HG02642 (cell line): Measurements from ENCODE around the gene ACE.

ENCODE experiments used
- ATAC-seq: cut with Tn5 transposase; IDR thresholded peaks from one replicate; pipeline ENCODE4 v1.9.1; 2021; ENCODE audit warnings: mild to moderate bottlenecking; ENCODE audit not compliant: unreplicated experiment, poor library complexity

ACE gene

DNA sequence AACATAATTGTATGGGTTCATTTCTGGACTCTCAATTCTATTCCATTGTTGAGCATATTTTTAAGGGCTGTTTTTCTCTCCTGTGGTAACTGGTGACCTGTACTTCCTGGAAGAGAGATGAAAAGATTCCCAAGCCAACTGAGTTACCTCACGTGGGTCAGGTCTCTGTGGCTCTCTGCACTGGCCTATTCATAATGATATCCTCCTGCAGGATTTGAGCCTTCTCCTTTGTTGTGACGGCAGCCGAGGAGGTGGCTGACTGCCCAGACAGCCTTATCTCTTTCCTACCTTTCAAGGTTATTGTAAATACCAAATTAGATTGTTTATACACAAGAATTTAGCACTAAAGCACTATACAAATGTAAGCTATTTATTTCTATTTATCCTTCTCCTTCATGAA, 2.7 kb upstream of the ACE start:
- no peak for ATAC-seq

DNA sequence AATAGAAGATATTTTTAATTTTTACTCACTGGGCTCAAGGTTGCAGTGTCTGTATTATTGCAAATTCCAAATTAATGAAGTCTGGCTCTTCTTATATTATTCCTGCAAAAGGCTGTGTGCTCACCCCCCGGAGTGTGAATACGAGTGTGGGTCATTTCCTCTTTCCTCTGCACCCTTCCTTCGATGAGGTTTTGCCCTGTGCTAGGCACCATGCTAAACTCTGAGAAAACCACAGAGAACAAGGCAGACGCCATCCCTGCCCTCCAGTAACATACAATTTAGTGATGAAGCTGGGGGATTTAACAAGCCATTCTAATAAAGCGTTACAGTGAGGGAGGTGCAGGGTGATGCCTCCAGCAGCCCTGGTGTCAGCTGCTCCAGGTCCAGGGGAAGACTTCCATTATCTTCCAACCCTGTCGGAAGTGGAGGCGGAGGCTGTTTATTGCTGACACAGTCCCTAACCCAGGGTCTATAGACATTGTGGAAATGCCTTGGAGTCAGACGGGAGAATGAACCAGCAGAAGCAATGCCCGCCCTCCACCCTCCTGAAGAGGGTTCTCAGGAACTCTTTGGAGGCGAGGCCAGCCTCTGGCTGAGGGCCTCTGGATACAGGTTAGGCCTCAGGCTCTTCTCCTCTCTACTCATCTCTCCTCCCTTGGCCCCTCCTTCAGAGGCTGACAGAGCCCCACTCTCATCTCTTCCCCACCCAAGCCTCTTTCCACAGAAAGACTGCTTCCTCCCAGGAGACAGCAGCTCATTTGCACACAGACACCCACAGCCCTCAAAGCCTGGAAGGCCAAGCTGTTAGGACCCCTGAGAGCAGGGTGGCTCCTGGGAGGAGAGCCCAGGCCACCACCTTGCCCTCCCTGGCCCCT, 2.0 kb upstream of the ACE start:
- no peak for ATAC-seq

DNA sequence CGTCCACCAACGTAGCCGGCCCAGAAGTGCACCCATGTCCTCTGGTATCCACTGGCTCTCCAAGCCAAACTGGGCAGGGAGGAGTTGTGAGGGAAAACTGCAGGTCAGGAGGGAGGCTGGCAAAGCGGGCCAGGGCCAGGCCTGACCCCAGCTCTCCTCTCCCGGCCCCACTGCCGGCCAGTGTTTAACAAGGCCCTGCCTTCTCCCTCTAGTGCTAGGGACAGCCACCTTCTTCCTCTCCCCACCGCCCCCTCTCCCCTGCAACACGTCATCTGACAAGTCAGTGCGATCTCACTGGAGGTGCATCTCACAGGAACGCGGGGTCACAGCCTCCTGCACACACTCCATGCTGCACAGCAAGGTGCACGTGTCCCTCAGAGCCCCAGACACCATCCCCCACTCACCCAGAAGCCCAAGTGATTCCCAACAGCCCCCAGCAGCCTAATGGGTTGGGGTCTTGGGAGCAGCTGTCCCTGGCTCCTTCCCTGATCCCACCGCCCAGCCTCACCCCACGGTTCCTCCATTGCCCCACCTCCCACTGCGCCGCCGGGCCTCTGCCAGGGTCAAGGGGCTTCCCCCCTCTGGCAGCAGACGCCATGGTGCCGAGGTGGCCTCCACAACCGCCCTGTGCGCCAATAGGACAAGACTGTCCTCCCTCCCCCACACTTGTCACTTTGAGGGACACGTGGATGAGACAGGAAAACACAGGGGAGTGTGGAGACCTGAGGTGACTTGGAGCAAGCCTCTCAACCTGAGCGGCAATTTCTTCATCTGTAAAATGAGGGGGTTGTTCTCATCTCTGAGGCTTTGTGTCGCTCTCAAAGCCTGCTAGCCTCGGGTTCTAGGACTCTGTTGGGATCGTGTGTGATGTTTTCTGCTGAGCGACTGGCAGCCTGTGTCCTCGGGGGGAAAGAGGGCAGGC, 1.1 kb upstream of the ACE start:
- ATAC-seq = no peak

DNA sequence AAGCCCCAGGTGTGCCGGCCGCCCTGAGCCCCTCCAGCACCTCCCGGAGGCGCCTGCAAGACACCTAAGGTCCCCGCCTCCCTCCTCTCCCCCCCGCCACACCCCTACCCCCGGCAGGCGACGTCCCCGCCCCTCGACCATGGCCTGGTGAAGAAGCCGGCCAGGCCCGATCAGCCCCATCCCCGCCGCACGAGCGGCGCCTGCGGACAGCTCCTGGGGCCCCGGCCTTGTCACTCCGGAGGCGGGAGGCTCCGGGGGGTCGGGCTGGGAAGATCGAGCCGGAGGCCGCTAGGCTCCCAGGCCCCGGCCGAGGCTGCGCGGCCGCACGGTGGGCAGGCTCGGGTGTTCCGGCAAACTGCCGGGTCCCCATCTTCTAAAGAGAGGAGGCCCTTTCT, 405 bp upstream of the ACE start:
- ATAC-seq = no peak

DNA sequence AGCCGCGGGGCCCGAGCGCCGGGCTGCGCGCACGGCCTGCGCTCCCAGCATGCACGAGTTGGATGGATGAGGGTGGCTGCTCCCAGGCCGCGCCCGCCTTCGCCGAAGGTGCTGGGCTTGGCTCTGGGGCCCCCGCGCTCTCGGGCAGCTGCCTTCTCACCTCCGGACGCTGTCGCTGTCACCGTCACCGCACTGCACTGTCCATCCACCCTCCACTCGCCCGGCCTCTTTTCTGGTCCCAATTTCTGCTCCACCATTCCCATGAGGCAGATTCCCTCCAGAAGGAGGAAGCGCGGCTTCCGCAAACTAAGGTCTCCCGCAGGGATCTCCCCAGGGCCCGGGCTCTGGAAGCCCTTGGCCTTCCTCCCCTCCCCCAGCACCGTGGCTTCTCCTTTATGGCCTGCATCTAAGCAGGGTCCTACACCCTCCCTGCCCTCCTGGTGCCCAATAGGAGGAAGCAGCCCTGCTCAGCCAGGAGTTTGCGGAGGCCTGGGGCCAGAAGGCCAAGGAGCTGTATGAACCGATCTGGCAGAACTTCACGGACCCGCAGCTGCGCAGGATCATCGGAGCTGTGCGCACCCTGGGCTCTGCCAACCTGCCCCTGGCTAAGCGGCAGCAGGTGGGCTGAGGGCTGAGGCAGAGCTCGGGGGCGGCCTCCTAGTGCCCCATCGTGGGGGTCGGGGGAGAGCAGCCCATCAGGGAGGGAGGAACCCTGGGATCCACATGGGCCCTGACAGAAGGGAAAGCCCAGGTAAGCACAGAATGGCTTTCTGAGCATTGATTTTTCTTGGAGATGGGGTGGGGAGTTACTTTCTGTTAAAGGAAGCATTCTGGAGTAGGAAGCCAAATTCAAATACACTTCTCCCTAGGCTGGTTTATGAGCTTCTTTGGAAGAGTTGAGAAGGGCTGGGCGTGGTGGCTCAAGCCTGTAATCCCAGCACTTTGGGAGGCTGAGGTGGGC, 899 bp downstream of the ACE start:
- no peak for ATAC-seq

DNA sequence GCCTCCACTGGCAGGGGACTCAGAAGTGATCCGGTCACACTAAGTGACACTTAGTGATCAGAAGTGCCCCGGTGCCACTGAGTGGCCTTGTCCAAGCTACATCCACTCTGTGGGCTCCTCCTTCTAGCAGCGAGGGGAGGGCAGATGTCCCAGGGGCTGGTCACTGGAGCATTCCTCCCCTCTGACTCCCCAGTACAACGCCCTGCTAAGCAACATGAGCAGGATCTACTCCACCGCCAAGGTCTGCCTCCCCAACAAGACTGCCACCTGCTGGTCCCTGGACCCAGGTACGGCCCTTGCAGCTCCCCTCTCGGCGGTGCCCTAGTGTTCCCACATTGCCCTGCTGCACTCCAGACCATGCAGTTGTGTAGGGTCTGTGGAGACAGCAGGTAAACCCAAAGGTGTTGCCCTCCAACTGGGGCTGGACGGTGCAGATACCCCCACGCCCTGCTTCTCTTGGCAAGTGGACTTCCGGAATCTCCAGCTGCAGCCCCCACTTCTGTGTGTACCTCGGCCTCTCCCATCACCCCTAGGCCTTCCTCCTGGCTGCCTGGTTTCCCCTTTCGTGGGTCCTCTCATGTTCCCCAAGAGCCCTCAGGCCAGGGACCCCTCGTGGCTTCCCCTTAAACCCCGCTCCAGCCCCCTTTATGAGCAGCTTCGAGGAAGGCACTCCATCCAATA, 2.1 kb downstream of the ACE start:
- ATAC-seq = peak; percentile 70

DNA sequence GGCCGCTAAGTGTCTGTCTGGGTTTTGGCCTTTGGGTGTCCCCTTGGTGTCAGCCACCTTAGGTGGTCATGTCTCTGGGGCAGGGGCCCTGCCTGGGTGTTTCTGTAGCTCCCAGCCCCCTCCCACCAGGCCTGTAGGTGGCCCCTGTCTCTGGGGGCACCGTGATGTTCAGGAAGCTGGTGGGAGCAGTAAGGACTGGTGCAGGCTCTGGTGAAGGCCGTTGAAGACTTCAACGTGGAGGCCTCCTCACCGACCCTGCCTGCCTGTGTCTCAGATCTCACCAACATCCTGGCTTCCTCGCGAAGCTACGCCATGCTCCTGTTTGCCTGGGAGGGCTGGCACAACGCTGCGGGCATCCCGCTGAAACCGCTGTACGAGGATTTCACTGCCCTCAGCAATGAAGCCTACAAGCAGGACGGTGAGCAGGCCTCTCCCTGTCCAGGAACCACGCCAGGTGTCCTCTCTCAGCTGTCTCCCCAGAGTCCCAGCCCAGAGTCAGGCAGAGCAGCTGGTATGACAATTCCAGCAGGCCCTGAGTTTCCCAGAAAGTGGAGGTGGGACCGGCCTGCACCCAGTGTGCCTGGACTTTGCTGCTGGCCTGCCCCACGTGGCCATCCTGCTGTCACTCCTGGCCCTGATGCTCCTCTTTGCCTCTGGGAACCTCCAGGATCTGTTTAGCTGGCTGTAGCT, 2.8 kb downstream of the ACE start:
- ATAC-seq = no peak

DNA sequence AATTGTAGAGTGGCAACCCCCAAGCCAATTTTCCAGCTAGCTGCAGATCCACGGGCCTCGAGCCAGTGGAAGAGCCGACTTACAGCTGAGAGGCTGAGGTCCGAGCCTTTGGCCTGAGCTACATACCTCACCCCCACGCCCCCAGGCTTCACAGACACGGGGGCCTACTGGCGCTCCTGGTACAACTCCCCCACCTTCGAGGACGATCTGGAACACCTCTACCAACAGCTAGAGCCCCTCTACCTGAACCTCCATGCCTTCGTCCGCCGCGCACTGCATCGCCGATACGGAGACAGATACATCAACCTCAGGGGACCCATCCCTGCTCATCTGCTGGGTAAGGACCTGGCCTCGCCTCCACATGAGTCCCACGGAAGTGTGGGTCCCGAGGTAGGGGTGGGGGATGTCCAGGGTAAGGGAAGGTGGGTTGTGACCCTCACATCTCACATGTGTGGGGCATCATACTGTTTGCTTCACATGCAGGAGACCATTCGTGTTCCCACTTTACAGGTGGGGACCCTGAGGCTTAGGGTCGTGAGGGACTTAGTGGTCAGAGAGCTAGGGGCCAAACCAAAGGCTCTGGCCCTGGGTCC, 3.4 kb downstream of the ACE start:
- no peak for ATAC-seq

DNA sequence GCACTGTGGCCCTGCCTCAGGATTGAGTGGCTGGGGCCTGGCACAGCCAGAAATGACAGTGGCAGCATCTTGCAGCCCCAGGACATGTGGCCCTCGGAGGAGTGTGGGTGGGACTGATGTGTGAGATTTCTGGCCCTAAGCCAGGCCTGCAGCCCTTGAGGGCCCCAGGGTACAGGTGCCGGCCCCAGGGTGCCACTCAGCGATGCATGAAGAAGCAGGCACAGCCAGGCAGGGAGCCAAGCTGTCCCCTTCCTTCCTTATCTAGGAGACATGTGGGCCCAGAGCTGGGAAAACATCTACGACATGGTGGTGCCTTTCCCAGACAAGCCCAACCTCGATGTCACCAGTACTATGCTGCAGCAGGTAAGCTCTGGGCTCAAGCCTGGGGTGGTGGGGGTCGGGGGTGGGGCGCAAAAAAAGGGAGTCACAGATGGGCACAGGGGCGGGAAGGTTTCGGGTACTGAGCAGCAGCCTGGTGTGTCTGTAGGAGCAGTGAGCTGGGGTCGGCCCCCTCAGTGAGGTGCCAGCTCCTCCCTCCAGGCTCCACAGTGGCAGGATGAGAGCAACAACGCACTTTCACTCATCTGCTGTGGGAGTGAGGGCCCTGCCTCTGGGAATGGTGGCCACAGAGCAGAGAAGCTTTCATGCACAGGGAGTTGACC, 4.1 kb downstream of the ACE start:
- no peak for ATAC-seq

DNA sequence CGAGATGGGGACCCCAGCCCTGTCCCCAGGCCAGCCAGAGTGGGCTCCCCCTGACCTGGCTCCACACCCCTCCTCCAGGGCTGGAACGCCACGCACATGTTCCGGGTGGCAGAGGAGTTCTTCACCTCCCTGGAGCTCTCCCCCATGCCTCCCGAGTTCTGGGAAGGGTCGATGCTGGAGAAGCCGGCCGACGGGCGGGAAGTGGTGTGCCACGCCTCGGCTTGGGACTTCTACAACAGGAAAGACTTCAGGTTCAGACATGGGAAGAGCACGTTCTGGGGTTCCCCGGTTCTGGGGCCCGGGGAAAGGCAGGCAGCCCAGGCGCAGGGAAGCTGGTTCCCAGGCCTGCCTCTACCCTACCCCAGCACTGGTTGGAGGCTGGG, 4.6 kb downstream of the ACE start:
- no peak for ATAC-seq

DNA sequence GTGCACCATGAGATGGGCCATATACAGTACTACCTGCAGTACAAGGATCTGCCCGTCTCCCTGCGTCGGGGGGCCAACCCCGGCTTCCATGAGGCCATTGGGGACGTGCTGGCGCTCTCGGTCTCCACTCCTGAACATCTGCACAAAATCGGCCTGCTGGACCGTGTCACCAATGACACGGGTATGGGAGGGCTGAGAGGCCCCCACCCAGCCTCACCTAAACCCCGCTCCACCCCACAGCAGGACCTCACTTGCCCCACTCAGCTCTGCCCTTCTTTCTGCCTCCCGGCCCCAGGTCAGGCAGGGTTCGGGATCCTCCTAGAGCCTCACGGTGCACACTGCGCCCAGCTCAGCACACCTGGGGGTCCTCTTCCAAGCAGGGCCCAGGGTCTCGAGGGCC, 5.6 kb downstream of the ACE start:
- no peak for ATAC-seq

DNA sequence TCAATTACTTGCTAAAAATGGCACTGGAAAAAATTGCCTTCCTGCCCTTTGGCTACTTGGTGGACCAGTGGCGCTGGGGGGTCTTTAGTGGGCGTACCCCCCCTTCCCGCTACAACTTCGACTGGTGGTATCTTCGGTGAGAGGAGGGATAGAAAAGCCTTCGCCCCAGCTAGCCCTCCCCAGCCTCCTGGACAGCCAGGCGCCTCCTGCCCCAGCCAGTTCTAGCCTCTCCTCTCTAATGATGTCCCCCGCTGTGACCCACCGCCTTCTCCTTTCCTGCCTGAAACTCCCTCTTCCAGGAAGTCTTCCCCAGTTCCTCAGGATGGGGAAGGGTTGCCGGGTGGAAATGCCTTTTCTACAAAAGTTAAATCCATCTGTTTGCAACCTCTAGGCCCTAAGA, 6.2 kb downstream of the ACE start:
- no peak for ATAC-seq

DNA sequence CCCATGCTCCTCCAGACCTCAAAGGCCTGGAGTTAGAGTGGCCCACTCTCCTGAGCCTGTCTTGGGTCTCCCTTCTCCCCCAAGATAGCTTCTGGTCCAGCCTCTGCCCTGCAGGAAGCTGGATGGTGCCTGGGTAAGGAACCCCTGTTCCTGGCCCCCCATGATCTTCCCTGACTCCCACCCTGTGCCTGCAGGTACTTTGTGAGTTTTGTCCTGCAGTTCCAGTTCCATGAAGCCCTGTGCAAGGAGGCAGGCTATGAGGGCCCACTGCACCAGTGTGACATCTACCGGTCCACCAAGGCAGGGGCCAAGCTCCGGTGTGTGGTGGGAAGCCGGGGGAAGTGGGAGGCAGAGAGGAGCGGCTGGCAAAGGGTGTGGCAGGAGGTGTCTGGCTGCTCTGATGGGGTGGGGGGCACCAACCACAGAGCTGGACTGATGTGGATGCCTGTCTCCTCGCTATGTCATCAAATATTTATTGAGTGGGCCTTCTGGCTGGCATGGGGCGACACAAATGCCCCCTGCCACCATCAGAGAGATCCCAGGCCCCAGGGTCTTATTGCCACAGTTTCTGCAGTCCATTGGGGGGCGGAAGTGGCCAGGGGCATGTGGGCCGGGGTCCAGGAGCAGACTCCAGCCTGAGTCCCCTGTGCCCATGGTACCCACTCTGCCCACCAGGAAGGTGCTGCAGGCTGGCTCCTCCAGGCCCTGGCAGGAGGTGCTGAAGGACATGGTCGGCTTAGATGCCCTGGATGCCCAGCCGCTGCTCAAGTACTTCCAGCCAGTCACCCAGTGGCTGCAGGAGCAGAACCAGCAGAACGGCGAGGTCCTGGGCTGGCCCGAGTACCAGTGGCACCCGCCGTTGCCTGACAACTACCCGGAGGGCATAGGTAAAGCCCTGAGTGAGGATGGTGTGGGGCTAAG, 7.1 kb downstream of the ACE start:
- ATAC-seq = no peak

DNA sequence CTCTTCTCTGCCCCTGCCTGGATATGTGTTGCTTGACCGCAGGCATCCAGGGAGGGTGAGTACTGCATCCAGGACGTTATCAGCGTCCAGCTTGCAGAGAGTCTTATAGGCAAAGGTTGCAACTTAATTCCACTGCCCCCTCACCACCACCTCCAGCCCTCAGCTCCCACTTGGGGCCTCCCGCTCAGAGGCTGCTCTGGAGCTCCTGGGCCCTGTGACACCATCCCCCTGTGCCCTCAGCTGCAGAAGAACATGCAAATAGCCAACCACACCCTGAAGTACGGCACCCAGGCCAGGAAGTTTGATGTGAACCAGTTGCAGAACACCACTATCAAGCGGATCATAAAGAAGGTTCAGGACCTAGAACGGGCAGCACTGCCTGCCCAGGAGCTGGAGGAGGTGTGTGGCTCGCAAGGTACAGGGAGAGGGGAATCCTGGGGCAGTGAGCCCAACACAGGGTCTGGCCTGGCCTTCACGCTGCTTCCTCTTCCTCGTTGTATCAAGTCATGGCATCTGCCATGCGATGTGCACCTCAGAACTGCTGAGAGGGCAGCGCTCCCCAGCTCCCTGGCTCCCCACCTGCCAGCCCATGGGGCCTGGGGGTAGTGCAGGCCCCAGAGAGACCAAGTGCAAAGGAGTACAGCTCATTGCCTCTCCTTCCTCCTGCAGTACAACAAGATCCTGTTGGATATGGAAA, 9.6 kb downstream of the ACE start:
- no peak for ATAC-seq

DNA sequence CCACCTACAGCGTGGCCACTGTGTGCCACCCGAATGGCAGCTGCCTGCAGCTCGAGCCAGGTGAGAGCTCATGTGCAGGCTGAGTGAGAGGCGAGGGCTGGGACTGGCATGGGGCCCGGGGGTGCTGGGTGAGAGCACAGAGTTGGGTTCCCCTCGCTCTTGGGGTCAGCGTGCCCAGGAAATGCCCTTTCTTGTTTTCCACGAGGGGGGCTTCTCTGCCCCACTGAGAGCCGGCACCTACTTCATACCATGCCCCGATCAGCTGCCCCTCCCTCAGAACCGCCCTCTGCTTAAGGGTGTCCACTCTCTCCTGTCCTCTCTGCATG, 10.1 kb downstream of the ACE start:
- ATAC-seq = no peak

DNA sequence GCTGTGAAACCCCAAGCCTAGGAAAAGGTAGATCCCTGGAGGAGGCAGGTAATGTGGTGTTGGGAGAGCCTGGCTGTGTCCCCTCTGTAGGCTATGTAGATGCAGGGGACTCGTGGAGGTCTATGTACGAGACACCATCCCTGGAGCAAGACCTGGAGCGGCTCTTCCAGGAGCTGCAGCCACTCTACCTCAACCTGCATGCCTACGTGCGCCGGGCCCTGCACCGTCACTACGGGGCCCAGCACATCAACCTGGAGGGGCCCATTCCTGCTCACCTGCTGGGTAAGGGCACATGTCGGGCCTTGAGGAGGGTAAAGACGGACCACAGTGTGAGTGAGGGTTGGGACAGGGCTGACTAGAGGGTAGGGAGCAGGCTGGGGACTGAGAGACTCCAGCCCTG, 12.0 kb downstream of the ACE start:
- no peak for ATAC-seq

DNA sequence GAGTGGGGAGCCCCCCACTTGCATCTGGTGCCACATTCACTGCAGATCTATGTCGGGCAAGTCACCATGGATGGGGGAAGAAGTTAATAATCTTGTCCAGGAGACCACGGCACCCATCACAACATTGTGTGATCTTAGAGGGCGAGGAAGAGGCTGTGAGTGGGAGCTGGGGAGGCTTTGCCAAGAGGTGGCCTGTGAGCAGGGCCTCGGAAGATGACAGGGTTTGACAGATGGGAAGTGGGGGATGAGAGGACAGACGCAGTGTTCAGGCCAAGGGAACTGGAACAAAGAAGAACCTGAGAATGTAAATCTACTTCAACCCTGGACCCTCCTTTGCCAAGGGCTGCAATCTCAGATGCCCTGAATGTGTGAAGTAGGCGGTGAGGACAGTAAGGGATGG, 12.4 kb downstream of the ACE start:
- no peak for ATAC-seq
